HG02884 (cell line): ENCODE data around the gene MEX3D.
"Not testable (repeated sequence)": the region's sequence is repeated elsewhere in the genome, so short reads cannot be mapped to it uniquely, and the experiment has no call there.

ENCODE experiments used
- ATAC-seq: cut with Tn5 transposase; IDR thresholded peaks from one replicate; pipeline ENCODE4 v1.9.1; 2021; ENCODE audit warnings: mild to moderate bottlenecking, moderate library complexity; ENCODE audit not compliant: unreplicated experiment

The MEX3D gene

DNA sequence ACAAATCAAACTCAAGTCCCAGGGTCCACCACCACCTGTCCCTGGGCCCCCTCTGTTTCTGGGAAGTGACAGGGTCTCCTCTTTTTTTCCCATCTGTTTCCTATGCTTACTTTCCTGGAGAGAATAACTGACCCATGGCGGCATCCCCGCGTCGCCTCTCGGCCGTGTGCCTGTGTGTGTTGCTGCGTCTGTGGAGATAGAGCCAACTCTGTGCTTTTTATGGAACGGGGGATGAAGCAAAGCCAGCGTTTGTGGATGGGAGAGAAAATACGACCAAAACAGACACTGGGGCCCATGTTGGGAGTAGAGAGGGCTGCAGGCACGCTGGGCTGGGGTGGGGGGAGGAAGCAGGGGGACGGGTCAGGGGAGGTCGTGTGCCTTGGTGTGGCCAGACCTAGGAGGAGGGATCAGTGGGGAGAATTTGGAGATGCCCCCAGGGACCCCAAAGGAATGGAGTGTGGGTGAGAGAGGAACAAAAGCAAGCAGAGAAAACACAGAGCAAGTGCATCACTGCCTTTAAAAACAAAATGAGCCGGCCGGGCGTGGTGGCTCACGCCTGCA lies 27.7 kb downstream of the MEX3D start:
- no peak for ATAC-seq

DNA sequence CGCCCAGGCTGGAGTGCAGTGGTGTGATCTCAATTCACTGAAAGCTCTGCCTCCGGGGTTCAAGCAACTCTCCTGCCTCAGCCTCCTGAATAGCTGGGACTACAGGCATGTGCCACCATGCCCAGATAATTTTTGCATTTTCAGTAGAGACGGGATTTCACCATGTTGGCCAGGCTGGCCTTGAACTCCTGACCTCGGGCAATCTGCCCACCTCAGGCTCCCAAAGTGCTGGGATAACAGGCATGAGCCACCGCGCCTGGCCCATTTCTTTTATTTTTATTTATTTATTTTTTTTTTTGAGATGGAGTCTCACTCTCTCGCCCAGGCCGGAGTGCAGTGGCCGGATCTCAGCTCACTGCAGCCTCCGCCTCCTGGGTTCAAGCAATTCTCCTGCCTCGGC lies 28.4 kb downstream of the MEX3D start:
- ATAC-seq = not testable (repeated sequence)

GRCh38 chr19:1538978-1539377 lies 29.1 kb downstream of the MEX3D start:
- no peak for ATAC-seq

GRCh38 chr19:1535699-1536098 lies 32.4 kb downstream of the MEX3D start:
- ATAC-seq = not testable (repeated sequence)

- no peak for ATAC-seq
Observed at GRCh38 chr19:1534972-1535371, 33.2 kb downstream of the MEX3D start.

DNA sequence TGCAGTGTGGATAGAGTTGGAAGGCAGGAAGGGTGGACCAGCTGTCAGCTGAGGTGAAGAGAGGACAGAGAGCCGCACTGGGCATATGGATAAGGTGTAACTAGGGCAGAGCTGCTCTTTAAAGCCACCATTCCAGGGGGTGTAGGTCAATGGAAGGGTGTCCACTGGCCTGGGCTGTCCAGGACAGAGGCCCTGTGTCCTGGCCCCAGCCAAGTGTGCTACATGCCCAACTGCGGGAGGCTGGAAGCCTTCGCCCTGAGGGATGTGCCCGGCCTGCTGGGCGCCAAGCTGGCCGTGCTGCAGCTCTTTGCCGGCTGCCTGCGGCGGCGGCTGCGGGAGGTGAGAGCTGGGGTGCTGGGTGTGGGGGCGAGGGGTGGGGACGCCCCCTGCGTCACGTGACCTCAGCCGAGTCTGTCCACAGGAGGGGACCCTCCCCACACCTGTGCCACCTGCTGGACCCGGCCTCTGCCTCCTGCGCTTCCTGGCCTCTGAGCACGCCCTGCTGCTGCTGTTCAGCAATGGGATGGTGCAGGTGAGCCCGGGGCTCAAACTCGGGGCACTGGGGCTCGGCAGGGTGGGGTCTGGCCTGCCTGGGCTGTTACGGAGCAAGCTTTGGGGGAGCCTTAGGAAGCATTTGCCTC lies 34.5 kb downstream of the MEX3D start:
- ATAC-seq = no peak

DNA sequence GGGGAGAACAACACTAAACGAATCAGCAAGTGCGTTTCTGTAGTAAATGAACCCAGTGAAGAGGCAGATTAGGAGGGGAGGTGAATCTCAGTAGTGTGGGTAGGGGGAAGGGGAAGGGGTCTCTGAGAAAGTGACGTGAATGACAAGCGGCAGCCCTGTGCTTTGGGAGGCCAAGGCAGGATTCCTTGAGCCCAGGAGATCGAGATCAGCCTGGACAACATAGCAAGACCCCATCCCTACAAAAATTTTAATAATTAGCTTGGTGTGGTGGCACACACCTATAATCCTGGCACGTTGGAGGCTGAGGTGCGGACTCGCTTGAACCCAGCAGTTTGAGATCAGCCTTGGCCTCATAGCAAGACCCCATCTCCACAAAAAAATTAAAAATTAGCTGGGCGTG lies 36.1 kb downstream of the MEX3D start:
- ATAC-seq = no peak

DNA sequence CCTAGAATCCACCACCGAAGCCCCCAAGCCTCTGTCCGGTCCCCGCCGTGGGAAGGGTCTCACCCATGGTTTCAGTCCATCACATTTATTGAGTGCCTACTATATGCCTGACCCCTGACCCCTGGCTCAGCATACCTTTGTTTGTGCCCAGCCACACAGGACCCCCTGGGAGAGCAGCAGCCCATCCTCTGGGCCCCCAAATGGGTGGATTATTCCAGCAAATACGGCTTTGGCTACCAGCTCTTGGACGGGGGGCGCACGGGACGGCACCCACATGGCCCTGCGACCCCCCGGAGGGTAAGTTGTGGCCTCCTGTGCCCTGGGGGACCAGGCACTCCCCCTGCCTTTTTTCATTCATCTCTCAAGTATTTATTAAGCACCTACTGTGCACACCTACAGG lies 36.5 kb downstream of the MEX3D start:
- no peak for ATAC-seq

- ATAC-seq = not testable (repeated sequence)
Observed at GRCh38 chr19:1530856-1531255, 37.3 kb downstream of the MEX3D start.

- no peak for ATAC-seq
Observed at GRCh38 chr19:1529430-1529816, 38.7 kb downstream of the MEX3D start.

DNA sequence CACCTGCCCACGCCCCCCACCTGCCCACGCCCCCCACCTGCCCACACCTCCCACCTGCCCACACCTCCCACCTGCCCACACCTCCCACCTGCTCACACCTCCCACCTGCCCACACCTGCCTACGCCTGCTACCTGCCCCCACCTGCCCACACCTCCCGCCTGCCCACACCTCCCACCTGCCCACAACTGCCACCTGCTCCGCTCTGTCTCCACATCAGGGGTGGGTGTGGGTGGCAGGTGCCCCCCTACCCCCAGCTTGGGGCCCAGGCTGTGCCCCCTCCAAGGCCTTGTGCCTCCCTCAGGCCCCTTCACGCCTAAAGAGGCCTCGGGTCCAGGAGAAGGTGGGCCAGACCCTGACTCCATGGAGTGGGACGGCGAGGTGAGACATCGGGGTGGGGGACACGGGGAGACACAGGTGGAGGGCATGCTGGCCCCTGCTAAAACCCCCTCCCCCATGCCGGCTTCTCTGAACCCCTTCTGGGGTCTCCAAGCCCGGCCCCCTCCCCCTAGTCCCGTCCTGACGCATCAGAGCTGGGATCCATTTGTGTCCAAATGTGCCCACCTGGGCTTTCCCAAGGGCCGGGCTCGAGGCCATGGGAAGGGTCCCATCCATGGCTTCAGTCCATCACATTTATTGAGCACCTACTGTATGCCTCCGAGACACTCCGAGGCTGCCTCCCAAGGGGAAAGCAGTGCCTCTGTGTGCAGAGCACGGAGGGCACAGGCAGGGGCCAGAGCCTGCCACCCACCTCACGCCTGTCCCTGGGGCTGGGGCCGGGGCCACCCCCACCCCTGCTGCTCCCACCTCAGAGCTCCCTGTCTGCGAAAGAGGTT lies 39.3 kb downstream of the MEX3D start:
- ATAC-seq = no peak

DNA sequence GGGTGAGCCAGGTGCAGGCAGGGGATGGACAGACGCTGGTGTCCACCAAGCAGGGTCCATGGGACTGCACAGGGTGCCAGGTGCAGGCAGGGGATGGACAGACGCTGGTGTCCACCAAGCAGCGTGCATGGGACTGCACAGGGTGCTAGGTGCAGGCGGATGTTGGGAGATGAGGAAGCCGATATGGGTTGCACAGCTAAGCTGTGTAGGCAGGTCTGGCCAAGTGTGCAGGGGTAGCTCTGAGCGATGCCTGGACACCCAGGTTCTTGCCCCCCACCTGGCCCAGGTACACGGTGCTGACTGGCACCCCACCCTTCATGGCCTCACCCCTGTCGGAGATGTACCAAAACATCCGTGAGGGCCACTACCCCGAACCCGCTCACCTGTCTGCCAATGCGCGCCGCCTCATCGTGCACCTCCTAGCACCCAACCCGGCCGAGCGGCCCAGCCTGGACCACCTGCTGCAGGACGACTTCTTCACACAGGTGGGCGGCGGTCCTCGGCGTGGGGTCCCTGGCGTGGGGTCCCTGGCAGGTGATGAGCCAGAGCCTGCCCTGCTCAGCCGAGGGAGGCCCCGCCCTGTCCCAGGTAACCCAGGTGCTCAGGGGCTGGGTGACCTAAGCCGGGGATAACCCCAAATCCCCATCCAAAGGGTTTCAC lies 40.3 kb downstream of the MEX3D start:
- no peak for ATAC-seq

DNA sequence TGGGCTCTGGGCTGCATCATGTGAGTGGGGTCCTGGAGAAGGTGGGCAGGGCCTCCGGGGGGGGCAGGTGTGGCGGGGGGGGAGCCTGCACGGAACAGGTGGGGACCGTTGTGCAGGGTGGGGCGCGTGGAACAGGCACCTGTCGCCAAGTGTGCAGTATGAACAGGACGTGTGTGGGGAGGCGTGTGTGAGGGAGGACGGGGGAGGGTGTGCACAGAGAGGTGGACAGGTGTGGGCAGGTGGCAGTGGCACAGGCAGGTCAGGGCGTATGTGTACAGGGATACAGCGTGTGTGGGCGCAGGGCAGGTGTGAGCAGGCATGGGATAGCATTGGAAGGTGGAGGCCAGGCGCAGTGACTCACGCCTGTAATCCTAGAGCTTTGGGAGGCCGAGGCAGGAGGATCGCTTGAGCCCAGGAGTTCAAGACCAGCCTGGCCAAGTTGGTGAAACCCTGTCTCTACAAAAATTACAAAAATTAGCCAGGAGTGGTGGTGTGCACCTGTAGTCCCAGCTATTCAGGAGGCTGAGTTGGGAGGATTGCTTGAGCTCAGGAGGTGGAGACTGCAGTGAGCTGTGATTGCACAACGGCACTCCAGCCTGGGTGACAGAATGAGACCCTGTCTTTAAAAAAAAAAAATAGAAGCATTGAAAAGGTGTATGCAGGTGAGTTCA lies 41.0 kb downstream of the MEX3D start:
- no peak for ATAC-seq

GRCh38 chr19:1526066-1526778 lies 41.9 kb downstream of the MEX3D start:
- ATAC-seq = no peak

GRCh38 chr19:1525343-1525742 lies 42.8 kb downstream of the MEX3D start:
- no peak for ATAC-seq

DNA sequence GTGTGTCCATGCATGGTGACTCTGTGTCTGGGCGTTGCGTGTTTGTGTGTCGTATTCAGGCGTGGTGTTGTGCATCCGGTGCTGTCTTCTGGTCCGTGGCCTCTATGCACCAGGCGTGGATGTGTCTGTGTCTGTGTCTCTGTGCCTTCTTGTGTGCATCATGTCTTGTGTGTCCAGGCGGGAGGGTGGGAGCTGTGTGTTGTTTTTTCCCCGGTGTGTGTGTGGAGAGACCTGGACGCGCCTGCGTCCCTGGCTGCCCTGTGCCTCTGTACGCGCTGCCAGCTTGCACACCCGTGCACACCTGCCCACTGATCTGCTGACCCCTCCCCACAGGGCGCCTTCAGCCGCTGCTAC lies 43.2 kb downstream of the MEX3D start:
- ATAC-seq = no peak

DNA sequence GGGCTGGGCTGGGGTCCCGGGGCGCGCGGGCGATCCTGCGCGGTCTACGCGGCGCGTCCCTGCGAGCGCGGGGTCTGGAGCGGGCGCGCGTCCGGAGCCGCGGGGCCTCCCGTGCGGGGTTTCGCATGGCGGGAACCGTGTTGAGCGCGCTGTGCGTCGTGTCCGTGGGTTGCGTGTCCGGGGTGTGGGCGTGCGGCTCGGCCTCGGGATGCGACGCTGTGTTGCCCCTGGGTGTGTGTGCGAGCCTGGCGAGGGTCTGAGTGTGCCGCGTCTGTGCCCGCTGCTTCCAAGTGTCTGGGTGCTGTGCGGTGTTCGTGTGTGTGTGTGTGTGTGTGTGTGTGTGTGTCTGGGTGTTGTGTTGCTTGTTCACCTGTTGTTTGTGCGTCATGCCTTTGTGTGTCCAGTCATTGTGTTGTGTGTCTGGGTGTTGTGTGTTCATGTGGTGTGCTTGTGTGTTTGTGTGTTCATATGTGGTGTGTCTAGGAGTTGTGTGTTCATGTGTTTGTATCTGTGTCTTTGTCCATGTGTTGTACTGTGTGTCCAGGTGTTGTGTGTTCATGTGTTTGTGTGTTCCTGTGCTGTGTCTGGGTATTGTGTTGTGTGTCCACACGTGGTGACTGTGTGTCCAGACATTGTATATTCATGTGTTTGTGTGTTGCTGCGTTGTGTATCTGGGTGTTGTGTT lies 43.7 kb downstream of the MEX3D start:
- no peak for ATAC-seq

- ATAC-seq = no peak
Observed at GRCh38 chr19:1523412-1524286, 44.5 kb downstream of the MEX3D start, which contains the start of gene PLK5. PLK5 (plus strand) TSS chr19:1524077; CDS start chr19:1526997, 2,920 bp downstream.

GRCh38 chr19:1522838-1523237 lies 45.3 kb downstream of the MEX3D start:
- ATAC-seq = no peak
